GM21390 (cell line): Measurements from ENCODE around the gene GREB1.

ENCODE experiments used
- ATAC-seq: cut with Tn5 transposase; IDR thresholded peaks from one replicate; pipeline ENCODE4 v1.9.1; 2021; ENCODE audit not compliant: unreplicated experiment

GREB1 gene

GRCh38 chr2:11679486-11680181, 145.8 kb downstream of the GREB1 start:
- ATAC-seq = no peak

GRCh38 chr2:11680182-11680900, 146.5 kb downstream of the GREB1 start:
- no peak for ATAC-seq

- ATAC-seq = no peak
Observed at GRCh38 chr2:11680901-11681721, 147.3 kb downstream of the GREB1 start.

GRCh38 chr2:11681722-11682589, 148.1 kb downstream of the GREB1 start:
- ATAC-seq = peak; percentile 68

GRCh38 chr2:11682590-11682915, 148.7 kb downstream of the GREB1 start:
- ATAC-seq = no peak

- ATAC-seq = no peak
Observed at GRCh38 chr2:11683476-11683875, 149.6 kb downstream of the GREB1 start.

GRCh38 chr2:11683966-11684365, 150.1 kb downstream of the GREB1 start:
- no peak for ATAC-seq

- no peak for ATAC-seq
Observed at GRCh38 chr2:11684894-11685460, 151.1 kb downstream of the GREB1 start.

GRCh38 chr2:11685906-11686470, 152.1 kb downstream of the GREB1 start:
- ATAC-seq = no peak

GRCh38 chr2:11687736-11688135, 153.9 kb downstream of the GREB1 start:
- no peak for ATAC-seq

GRCh38 chr2:11688222-11689069, 154.6 kb downstream of the GREB1 start:
- peak; percentile 86 for ATAC-seq

GRCh38 chr2:11691076-11691660, 157.3 kb downstream of the GREB1 start:
- ATAC-seq = no peak
